Stimulated activated CD8-positive, alpha-beta memory T cell treated with anti-CD3 and anti-CD28 coated beads, Interleukin-15, amount 100 ng/mL, for 24 hours (primary cell): ENCODE results near the gene FUT1.
"Not testable (repeated sequence)": the region's sequence is repeated elsewhere in the genome, so short reads cannot be mapped to it uniquely, and the experiment has no call there.

Source experiments
- DNase-seq: peaks from one replicate; pipeline ENCODE4 v3.0.0-alpha.2; 2020; ENCODE audit warnings: low read depth

FUT1 gene

DNA sequence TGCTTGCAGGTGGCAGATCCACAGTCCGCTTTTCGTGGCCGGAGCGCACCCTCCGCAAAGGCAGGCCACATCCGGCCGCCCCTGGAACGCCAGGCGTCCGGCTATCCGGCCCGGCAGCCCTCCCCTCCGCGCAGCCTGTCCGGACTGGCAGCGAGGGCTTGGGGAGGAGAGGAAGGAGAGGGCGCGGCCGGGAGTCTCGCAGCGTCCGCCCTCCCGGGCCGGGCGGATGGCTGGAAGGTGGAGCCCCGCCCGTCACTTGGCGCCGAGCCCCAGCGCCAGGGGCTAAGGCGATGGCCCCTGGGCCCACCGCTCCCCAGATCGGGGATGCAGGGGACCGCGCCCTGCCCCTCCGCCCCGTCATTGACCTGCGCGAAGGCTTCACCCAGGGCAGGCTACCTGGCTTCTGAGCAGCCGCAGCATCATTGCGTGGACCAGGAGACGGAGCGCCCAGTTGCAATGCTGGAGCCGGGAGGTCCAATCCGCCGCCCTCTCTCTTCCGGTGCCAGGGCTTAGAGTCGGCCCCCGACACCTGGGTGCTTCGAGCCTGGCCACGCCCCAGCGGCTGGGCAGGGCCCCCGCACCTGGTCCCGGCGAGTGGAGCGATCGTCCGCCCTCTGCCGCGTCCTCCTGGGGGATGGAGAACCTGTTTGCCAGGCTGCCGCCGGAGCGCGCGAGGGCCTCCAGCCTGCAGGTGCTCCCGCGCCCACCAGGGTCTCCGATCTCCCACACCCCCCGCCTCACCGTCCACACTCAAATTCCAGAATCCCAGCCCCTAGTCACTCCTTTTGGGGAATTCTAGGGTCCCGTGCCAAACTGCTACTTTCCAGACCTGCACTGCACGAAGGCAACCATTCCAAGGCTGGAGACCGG lies at the start of gene FUT1:
Gene FUT1, minus strand, starts transcription at position 146 of the 870 bp plus-strand sequence. CDS start 1,360 bp downstream, outside the sequence.
- DNase-seq: no peak

DNA sequence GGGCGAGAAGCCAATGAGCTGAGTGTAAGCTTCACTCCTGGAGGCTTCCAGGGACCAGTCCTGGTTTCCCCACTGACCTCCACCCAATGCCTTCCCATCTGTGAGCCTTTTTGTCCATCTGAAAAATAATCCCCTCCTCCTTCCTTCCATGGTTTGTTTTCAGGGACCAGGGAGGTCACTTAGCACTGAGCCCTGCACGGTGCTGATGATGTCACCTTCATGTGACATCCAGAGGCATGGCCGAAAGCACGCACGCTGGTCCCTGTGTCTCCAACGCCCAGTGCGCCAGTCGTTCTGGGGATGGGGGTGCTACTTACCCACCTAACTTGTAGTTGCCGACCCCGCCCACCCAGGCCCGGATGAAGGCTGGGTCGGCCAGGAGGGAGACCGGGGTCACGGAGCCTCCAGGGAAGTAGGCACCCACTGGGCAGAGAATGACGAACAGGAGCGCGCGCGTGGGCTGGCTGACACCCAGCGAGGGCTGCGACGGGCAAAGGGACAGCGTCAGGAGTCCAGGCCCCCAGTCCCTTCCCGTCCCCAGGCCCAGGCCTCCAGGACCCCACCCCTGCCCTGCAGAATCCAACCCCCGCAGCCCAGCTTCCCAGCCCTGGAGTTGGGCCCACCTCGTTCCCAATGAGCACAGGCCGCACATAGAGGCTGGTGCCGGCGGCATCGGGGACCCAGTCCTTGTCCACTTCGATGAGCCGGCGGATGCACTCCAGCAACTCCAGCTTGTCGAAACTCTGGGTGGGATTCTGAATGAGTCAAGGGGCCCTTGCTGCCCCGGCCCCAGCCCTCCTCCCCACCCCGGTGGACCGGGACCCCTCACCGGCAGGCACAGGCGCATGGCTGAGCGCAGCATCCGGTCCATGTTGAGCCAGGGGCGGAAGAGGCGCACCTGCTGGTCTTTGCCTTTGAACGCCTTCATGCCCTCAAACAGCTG lies 47.2 kb upstream of the FUT1 start:
- DNase-seq: no peak

DNA sequence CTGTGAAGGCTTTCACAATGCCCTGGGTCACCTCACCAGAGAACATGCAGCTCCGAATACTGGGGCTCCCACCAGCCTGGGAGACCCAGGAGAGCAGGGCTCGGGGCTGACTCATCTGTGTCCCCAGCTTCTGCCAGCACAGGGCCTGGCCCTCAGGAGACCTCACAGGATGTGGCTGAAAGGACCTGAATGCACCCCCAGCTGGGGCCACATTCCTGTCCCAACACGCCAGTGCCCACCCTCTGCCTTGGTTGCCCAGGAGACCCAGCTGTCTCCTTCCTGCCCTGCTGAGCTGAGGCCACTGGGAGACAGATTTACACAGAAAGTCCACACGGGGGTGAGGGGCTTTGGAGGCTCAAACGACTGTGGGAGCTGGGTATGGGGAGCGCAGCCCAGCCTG lies 46.5 kb upstream of the FUT1 start:
- no peak for DNase-seq

DNA sequence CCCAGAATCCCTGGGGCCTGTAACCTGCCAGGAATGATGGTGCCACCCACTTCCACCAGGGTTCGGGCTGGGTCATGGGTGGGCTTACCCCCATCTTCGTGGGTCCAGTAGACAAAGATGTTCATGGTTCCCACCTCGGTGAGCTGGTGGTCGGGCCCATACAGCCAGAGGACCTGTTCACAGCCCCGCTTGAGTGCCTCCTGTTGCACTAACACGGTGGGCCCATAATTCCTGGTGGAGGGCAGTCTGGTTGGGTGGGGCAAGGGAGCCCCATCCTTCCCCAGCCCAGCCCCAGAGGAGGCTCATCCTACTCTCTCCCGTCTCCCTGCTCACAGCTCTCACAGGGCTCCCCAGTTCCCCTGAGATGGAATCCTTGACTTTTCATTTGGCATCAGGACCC lies 44.7 kb upstream of the FUT1 start:
- DNase-seq: no peak

DNA sequence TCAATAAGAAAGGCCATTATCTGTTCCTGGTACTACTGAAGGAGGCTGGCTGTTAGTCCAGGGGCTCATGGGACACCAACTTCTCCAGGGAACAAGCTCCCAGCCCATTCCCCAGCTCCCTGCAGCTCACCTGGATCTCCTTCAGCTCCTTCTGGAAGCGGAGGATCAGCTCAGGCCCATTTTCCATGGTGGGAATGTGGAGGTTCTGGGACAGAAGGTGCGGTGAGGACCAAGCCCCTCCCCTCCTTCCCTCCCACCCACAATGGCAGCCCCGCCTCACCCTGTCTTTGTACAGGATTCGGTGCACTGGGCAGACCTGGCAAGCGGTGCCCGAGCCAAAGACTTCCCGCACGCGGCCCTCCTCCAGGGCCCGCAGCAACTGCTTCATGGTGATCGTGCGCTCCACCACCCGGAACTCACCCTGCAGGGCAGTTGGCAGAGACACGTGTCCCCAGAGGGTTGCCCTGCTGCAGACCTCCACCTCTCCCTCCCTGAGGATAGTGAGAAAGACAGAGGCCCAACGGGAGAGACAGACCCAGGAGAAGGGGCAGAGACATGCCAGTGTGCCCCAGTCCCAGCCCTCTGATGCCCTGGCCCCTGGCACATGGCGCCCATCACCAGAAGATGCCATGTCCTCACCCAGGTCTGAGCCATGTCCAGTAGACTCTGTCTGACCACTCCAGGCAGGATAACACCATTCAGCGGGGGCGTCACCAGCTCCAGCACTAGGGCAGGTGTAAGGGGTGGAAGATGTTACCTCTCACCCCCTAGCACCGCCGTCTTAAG lies 44.0 kb upstream of the FUT1 start:
- DNase-seq: no peak

DNA sequence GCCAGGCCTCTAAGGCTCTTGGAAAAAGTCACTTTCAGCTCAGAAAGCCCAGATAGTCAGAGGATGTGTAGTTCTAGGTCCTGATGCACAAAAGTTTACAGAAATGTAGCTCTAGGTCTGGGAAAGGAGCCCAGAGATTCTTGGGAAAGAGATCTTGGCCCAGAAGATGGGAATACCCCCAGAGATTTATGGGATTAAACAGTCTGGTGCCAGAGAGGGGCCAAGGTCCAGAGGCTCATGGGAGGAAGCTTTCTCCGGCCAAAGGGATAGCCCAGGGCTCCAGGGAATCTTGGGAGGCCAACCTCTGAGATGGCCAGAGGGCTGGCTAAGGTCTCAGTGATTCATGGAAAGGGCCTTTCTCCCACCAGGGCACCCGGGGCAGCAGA lies 43.2 kb upstream of the FUT1 start:
- no peak for DNase-seq

DNA sequence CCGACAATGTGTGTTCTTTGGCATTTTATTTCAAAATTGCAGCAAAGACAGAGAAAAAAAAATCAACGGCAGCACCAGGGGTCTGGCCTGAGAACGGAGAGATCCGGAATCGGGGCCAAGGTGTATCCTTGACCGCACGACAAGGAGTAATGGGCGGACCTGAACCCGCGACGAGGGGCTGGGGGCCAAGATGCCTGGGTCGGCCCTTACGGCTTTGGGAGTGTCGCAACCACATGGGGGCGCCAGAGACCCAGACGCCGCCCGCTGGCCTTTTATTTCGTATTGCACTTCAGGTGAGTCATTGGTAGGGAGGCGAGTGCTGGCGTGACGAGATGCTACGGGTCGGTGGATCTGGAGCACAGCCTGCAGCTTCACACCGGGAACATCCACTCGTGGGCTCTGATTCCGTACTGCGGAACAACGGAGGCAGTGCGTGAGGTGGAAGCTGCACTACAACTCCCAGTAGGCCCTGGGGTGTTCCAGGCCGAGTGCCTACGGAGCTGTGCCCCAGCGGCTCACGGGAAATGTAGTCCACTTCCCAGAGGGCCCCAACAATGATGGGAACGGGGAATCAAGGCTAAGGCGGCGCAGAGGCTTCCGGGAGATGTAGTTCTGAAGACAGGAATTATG lies 42.7 kb upstream of the FUT1 start:
- peak; percentile 74 for DNase-seq

DNA sequence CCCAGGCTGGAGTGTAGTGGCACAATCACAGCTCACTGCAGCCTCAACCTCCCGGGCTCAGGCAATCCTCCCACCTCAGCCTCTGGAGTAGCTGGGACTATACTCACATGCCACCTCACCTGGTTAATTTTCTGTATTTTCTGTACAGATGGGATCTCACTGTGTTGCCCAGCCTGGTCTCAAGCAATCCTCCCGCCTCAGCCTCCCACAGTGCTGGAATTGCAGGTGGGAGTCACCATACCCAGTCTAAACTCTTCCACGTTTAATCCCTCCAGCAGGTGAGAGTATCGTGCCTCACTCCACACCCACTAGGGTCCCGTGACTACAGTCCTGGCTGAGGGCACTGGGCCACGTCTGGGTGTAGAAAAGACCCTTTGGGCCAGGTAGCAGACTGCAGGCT lies 41.9 kb upstream of the FUT1 start:
- no peak for DNase-seq

DNA sequence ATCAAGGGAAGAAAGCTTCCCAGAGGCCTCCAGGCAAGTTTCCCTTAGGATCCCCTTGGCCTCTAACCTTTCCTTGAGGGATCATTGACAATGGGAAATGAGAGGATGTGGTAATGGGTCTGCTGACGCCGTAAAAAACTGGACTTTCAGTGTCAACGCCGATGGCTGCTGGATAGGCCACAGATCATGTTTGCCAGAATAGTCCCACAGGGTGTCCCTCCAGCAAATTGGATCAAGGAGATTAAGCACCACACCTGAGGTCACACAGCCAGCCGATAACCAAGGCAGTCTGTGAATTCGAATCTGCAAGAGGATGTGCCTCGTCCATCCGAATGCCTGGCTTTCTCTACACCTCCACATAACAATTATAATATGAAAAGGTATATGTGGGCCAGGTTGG lies 40.8 kb upstream of the FUT1 start:
- DNase-seq: no peak

DNA sequence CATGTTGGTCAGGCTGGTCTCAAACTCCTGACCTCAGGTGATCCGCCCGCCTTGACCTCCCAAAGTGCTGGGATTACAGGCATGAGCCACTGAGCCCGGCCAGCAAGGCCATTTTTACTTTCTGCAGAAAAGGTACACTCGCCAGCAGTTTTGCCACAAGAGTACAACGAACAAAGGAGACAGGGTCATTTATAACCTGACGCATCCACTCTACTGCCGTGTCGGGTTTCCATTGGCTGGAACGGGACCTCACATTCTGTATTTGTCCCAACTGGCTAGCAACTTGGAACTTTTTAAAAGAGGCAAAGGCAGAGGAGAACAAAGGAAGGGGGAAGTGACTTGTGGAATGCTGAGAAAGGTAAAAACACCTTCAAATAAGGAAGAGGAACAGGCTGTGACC lies 34.9 kb upstream of the FUT1 start:
- DNase-seq: not testable (repeated sequence)

DNA sequence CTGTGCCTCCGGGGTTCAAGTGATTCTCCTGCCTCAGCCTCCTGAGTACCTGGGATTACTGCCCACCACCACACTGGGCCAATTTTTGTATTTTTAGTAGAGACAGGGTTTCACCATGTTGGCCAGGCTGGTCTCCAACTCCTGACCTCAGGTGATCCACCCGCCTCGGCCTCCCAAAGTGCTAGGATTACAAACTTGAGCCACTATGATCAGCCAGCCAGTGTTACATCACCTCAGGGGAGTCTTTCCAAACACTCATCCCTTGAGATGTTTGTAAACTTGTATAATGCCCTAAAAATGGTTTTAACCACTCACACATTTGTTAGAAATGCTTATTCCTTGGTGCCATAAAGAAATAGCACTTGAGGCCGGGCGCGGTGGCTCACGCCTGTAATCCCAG lies 34.0 kb upstream of the FUT1 start:
- DNase-seq: not testable (repeated sequence)

DNA sequence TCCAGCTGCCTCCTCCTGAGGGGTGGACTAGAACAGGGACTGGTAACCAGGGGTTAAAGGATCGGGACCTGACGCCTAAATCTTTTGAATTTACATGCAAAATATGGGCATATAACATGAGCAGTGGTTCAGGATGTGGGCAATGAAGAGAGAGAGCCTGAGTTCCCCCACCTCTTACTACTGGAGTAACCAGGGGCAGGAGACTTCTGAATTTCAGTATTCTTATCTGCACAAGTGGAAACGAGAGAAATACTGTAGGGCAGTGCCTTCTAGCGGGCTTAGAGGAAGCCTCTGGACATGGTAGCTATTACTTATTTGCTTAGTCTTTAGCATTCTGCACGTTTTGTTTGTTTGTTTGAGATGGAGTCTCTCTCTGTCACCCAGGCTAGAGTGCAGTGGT lies 32.1 kb upstream of the FUT1 start:
- no peak for DNase-seq

DNA sequence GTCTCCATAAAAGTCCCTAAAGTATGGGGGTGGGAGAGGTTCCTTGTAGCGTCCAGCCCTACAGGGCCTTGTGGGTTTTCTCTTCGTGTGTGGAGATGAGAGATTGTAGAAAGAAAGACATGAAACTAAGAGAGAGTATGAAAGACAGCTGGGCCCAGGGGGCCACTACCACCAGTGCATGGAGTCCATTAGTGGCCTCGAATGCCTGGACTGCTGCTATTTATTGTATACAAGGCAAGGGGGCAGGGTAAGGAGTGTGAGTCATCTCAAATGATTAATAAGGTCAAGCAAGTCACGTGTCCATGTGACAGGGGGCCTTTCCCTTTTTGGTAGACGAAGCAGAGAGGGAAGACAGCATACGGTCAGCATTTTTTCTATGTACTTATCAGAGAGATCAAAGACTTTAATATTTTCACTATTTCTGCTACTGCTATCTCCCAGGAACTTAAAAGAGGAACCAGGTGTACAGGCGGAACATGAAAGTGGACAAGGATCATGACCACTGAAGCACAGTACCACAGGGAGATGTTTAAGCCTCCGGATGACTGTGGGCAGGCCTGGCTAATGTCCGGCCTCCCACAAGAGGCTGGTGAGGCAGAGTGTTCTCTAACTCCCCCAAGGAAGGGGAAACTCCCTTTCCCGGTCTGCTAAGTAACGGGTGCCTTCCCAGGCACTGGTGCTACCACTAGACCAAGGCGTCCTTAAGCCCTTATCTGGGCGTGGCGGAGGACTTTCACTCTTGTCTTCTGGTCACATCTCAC lies 28.4 kb upstream of the FUT1 start:
- no peak for DNase-seq

DNA sequence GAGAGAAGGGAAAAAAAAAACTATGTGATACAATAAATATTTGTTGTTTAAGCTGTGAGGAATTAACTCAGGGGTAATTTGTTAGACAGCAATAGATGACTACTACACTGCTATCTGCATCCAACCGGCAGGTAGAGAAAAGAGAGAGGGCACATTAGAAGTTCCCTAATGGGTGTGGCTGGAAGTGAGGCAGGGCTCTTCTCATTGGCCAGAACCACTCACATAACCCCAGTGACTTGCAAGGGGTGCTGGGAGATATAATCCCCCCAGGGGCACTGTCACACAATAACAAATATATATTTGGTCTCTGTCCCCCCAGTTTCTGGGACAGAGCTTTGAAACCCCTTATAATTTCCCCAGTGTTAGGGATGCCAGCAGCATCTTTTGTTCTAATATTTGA lies 27.2 kb upstream of the FUT1 start:
- DNase-seq: no peak

DNA sequence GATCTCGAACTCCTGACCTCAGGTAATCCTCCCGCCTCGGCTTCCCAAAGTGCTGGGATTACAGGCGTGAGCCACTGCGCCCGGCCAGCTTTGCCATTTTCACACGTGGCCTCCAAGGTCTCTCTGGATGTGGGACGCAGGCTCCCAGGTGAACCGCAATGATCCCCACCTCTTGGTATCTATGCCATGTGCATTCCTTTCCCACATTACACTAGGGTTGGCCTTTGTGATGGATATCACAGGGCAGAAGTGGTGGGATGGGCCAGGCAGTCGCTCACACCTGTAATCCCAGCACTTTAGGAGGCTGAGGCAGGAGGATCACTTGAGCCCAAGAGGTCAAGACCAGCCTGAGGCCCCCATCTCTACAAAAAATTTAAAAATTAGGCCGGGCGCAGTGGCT lies 25.3 kb upstream of the FUT1 start:
- no peak for DNase-seq

DNA sequence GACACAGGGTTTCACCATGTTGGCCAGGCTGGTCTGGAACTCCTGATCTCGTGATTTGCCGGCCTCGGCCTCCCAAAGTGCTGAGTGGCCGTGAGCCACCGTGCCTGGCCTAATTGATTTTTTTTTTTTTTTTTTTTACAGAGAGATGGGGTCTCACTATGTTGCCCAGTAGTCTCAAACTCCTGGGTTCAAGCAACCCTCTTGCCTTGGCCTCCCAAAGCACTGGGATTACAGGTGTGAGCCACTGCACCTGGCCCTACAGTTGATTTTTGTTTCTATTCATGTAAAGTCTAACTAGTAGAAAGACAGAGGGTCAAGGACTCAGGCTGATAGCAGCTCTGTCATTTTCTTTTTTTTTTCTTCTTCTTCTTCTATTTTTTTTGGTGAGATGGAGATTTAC lies 24.7 kb upstream of the FUT1 start:
- no peak for DNase-seq

DNA sequence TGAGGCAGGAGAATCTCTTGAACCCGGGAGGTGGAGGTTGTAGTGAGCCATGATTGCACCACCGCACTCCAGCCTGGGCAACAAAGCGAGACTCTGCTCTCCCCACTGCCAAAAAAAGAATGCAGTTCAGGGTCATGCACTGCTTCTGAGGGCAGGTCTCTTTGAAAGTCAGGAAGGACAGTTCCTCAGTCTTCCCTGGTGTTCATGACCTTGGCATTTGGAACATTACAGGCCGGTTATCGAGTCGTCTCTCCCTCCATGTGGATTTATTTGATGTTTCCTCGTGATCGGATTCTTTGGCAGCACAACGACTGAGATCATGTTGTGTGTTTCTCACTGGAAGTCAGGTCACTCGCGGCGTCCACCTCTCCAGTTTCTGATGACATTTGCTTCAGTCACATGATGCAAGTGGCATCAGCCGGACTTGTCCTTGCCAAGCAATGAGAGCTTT lies 20.1 kb upstream of the FUT1 start:
- no peak for DNase-seq

DNA sequence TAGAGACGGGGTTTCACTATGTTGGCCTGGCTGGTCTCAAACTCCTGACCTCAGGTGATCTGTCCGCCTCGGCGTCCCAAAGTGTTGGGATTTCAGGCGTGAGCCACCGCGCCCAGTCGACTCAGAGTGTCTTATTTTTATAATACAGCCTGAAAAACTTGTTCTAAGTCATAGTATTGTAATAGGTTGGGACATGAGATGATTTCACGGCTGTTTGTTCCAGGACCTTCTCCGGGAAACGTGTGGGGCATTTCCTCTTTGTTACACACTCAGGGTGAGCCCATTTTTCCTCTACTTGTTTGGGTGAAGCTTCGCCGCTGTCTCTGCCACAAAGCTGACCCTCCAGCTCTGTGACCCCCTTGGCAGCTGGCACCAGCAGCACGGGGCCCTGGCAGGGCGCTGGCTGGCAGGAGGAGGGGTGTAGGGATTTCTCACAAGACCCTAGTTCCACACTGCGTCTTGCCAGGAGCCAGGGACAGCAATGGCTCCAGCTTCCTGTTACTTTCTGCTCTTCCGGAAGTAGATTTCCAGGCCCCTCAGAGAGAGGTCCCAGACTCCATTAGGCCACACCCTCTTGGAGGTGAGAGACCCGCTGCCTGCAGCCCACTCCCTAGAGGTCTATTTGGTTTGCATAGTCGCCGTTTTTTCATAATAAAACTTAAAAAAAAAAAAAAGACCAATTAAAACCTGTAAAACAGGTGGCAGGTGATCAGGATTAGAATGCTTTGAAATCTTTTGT lies 18.5 kb upstream of the FUT1 start:
- no peak for DNase-seq

DNA sequence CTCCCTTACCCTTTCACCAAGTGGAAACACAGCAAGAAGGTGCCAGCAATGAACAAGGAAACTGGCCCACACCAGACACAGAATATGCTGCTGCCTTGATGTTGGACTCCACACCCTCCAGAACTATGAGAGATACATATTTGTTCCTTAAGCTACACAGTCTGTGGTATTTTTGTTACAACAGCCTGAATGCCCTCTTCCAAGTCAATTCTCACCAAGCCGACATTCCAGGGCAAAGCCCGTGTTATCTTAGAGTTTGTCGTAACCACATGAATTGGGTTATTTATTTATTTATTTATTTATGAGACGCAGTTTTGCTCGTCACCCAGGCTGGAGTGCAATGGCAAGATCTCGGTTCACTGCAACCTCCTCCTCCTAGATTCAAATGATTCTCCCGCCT lies 17.8 kb upstream of the FUT1 start:
- DNase-seq: no peak

DNA sequence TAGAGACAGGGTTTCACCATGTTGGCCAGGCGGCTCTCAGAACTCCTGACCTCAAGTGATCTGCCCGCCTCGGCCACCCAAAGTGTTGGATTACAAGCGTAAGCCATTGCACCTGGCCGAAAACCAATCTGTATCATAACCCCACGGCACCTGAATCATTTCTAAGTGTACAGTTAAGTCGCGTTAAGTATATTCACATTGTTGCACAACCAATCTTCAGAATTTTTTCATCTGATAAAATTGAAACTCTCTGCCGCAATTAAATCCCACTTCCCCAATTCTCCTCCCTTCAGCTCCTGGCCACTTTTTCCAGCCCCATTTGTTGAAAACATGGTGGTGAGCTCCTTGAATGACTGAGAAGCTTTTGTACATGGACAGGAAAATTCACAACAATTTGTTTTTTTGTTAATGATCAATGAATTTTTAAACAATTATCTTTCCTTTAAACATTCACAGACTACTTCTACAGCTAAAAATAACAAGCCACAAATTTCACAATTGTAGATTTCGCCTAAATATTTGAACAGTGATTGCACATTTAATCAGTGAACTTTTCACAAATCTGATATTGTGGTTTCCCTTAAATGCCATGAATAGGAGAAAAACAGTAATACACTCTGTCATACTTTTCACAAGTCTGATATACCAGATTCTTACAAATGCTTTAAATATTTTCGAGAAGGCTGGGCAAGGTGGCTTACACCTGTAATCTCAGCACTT lies 16.7 kb upstream of the FUT1 start:
- no peak for DNase-seq
